Neuron (in vitro differentiated cells): Measurements from ENCODE around the gene GLIS1.

Experiments used
- H2AFZ ChIP-seq: one replicate; pipeline ENCODE4 v1.6.1; 2013; ENCODE audit warnings: low read depth, mild to moderate bottlenecking, inconsistent platforms, low read length, moderate library complexity
- H3K27me3 ChIP-seq: one replicate; pipeline ENCODE4 v1.6.1; 2013; ENCODE audit warnings: low read length; ENCODE audit not compliant: insufficient read depth
- H3K36me3 ChIP-seq: one replicate; pipeline ENCODE4 v1.6.1; 2013; ENCODE audit warnings: low read length; ENCODE audit not compliant: insufficient read depth
- H3K4me1 ChIP-seq: one replicate; pipeline ENCODE4 v1.6.1; 2013; ENCODE audit warnings: low read length; ENCODE audit not compliant: insufficient read depth
- H3K4me3 ChIP-seq: 2 replicates; pipeline ENCODE4 v1.5.1; 2013; ENCODE audit warnings: mild to moderate bottlenecking, low read length, moderate library complexity
- H3K9me3 ChIP-seq: one replicate; pipeline ENCODE4 v1.6.1; 2013; ENCODE audit warnings: low read length

Gene GLIS1

DNA sequence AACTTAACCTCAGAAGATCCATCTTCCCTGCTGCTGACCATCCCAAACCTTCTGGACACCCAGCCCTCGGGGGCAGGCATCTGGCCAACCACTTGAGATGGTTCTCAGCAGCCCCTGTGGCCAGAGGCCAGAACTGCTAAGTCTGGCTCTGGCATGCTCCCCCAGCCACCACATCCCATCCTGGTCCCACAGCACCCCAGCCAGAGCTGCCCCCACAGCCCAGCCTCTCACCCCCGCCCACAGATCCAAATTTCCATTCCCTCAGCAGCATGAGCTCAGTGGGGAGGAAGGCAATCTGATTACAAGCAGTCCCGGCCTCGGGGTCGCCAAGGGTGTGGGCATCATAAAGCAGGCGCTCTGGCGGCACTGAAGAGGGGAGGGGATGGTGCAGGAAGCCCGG lies 45.6 kb downstream of the GLIS1 start:
- Histone ChIP-seq H3K27me3 (peaks cover 7% of the 10 kb centered on the region), H3K36me3 (no peaks in the 10 kb centered on the region), H3K4me1 (no peaks in the 10 kb centered on the region), H2AFZ (no peak overlapping the region), H3K9me3 (no peaks in the 10 kb centered on the region), H3K4me3 (no peak overlapping the region)

DNA sequence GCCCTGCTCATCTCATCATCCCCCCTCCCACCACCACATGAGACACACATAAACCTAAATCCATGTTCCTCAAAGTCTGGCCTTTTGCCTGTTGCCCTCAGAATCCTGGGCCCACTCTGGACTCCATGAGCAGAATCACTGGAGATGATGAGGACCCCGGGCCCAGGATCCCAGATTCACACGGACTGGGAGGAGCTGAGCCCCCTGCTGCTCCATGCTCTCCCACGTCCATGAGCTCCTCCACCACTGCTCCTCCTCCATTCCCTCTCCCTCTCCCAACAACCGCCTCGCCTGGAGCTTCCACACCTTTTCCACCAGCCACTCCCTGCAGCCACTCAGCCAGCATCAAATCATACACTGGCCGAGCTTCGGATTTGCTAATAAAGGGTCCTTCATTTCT lies 47.6 kb downstream of the GLIS1 start:
- Histone ChIP-seq H3K4me1 (no peaks in the 10 kb centered on the region), H3K4me3 (no peak overlapping the region), H3K9me3 (no peaks in the 10 kb centered on the region), H3K36me3 (no peaks in the 10 kb centered on the region), H2AFZ (no peak overlapping the region), H3K27me3 (peaks cover 10% of the 10 kb centered on the region)

DNA sequence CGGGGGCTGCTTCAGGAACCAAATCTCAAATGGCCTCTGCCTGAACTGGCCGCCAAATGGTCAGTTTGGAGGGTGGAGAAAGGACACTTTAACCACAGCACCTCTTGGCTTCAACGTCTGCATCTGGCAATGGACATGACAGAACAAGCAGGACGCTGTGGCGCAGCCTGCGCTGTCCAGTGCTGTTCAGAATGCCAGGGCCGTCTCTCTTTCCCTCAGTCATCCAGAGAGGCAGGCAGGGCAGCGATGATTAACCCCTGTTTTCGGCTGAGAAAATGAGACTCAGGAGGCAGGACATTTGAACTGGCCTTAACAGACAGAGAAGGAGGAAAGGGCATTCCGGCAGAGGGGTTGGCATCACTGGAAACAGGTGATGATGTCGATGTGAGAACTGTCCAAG lies 48.6 kb downstream of the GLIS1 start:
- H3K36me3 ChIP-seq, result no peaks in the 10 kb centered on the region
- no peaks in the 10 kb centered on the region for H3K4me1 ChIP-seq
- peaks cover 19% of the 10 kb centered on the region for H3K27me3 ChIP-seq
- no peak overlapping the region for H3K4me3 ChIP-seq
- H2AFZ ChIP-seq, result no peak overlapping the region
- no peaks in the 10 kb centered on the region for H3K9me3 ChIP-seq

DNA sequence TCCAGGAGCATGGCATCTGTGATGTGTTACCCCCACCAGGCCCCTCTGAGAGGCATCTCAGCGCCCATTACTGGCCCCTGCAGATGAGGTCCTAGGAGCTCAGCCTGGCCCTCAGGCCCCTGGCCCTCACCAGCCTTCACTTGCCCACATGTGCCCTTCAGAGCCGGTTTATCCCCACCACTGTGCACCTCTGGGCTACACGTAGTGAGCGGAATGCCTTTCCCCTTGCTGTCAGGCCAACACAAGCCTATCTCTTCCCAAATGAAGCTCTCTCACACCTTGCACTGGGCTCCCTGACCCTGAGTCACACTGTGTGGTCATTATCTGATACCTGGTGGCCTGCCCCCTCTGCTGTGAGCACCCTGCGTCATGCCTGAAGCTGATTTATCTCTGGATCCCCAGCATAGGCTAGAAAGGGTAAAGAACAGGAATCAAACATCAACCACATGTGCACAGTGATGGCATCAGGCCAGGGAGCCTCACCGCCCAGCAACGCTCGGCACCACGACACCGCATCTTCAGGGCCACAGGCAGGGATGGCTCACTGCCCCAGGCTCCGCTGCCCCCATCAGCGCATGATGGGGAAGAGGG lies 49.1 kb downstream of the GLIS1 start:
- no peaks in the 10 kb centered on the region for H3K9me3 ChIP-seq
- H2AFZ ChIP-seq, result no peak overlapping the region
- no peaks in the 10 kb centered on the region for H3K36me3 ChIP-seq
- H3K27me3 ChIP-seq, result peaks cover 23% of the 10 kb centered on the region
- no peaks in the 10 kb centered on the region for H3K4me1 ChIP-seq
- no peak overlapping the region for H3K4me3 ChIP-seq

DNA sequence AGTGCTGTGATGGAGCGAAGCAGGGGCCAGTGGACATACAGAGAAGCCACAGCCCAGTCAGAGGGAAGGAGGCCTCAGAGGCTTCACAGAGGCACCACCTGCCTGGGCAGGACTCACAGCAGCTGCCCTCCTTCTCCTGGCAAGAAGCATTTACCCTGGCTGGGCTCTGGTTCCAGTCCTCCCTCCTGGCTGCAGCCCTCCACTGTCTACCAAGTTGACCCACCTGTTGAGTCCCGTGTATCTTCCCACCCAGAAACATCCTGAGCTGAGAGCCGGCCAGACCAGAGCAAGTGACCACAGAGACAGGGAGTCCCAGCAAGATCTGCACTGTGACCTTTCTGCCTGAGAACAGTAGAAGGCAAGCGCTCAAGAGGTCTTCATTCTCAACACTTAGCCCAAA lies 49.7 kb downstream of the GLIS1 start:
- H3K27me3 ChIP-seq, result peaks cover 28% of the 10 kb centered on the region
- no peaks in the 10 kb centered on the region for H3K4me1 ChIP-seq
- H2AFZ ChIP-seq, result no peak overlapping the region
- no peak overlapping the region for H3K4me3 ChIP-seq
- H3K9me3 ChIP-seq, result no peaks in the 10 kb centered on the region
- no peaks in the 10 kb centered on the region for H3K36me3 ChIP-seq

DNA sequence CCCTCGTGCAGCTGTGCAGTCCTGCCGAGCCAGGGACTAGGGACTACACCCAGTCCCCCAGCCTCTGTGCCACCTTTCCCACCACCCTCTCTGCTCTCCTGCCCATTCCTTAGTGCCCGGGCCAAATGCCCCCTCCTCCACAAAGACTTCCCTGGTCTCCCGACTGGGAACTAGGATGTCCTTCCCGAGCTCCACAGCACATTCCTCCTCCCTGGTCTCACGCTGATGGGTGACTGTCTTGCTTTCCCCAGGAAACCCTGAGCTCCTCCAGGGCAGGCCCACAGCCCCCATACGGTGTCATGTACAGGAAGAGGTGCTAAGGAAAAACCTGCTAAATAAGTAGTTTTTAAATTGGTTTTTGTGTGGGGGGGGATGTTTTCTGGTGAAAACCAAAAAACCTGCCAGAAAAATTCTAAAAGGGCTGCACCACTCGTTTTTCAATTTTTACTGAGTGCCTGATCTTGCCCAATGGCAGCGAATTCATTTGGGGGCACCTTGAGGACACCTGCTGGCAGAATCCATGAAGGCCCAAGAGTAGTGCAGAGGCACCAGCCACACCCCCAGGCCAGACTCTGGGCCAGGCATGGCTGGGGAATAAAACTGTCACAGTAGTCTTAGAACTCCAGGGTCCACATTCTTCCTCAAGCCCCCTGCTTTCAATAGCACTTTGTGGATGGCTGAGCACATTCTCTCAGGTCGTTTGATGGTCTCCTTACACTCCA lies 50.4 kb downstream of the GLIS1 start:
- H2AFZ ChIP-seq, result no peak overlapping the region
- H3K9me3 ChIP-seq, result no peaks in the 10 kb centered on the region
- no peaks in the 10 kb centered on the region for H3K4me1 ChIP-seq
- no peak overlapping the region for H3K4me3 ChIP-seq
- no peaks in the 10 kb centered on the region for H3K36me3 ChIP-seq
- peaks cover 30% of the 10 kb centered on the region for H3K27me3 ChIP-seq

DNA sequence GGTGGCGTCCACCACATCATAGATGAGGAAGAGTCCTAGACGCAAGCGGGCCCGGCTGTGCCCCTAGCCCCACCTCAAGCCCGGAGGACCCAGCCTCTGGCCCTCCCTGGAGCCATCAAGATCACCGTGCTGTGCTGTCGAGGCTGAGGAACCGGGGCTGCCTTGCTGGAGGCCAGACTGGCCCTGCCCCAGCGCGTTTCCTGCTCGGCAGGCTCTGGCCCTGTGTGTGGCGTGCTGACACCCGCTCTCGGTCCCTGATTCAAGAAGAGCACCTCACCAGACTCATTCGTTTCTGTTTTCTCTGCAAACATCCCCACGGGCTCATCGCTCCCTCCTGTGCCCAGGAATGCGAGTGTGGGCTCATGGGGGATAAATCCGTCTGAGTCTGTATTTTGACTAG lies 51.1 kb downstream of the GLIS1 start:
- Histone ChIP-seq H3K4me1 (no peaks in the 10 kb centered on the region), H3K4me3 (no peak overlapping the region), H3K36me3 (no peaks in the 10 kb centered on the region), H3K27me3 (peaks cover 34% of the 10 kb centered on the region), H3K9me3 (no peaks in the 10 kb centered on the region), H2AFZ (no peak overlapping the region)

DNA sequence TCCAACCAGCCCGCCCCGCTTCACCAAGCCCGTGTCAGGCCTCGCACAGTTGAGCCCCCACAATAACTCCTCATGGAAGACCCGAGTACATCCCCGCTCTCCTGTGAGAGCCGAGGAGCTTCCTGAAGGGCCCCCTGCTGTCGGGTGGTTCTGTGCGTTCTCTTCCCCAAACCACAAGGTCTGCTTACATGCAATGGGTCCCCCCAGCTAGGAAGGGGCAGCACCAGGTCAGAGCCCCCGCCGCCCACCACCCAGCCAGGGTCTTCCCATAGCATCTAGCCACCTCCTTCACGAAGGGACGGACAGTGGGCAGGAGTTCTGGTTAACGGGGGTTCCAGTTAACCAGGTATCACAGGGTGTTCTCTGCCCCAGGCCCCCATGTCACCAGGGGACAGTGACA lies 51.5 kb downstream of the GLIS1 start:
- peaks cover 34% of the 10 kb centered on the region for H3K27me3 ChIP-seq
- no peaks in the 10 kb centered on the region for H3K9me3 ChIP-seq
- H2AFZ ChIP-seq, result no peak overlapping the region
- H3K4me1 ChIP-seq, result no peaks in the 10 kb centered on the region
- no peak overlapping the region for H3K4me3 ChIP-seq
- H3K36me3 ChIP-seq, result no peaks in the 10 kb centered on the region

DNA sequence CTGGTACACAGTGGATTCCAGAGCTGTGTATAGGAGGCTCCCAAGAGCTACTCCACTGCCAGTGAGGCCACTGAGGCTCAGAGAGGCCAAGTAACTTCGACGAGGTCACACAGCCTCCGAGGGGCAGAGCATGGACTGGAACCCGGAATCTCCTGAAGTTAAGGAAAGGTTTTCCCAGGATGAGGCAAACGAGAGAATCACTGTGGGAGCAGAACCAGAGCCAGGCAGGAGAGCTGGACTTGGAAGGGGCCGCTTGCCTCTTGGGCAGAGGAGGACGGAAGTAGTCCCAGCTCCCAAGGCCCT lies 52.0 kb downstream of the GLIS1 start:
- Histone ChIP-seq H3K9me3 (no peaks in the 10 kb centered on the region), H3K4me1 (no peaks in the 10 kb centered on the region), H3K27me3 (peaks cover 38% of the 10 kb centered on the region), H2AFZ (no peak overlapping the region), H3K4me3 (no peak overlapping the region), H3K36me3 (no peaks in the 10 kb centered on the region)

DNA sequence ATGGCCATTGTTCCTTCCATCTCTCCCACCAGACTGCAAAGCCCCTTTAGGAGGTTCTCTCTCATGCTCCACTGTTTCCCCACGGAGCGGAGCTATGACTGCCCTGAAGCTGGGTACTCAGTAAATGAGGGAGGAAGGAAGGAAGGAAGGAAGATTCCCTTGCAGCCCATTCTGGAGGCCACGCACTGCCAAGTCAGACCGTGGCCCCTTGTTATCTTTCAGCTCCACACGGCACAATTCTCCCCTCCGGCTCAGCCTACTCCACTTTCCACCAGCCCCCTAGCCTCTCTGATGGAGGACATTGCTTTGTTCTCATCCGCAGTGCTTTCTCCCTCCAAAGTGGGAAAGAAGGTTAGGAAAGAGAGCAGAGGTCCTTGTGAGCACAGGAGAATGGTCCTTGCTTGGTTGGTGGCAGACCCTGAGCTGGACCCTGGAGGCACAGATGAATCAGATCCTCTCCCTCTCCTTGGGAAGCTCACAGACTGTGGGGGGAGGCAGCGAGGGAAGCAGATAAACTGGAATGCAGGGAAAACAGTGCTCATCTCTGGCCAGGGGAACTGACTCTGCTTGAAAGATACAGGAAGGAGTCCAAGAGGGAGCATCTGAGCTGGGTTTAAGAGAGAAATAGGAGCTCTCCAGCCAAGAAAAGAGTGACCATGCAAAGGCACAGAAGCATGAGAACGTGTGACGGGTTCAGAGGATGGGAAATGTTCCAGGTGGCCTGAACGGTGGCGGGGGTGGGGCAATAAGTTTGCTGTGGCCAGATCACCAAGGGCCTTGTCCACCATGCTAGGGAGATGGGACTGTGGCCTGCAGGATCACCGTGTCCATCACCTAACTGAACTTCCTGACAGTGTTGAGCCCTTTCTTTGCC lies 52.6 kb downstream of the GLIS1 start:
- H3K9me3 ChIP-seq, result no peaks in the 10 kb centered on the region
- H3K36me3 ChIP-seq, result no peaks in the 10 kb centered on the region
- no peaks in the 10 kb centered on the region for H3K4me1 ChIP-seq
- H3K27me3 ChIP-seq, result peaks cover 44% of the 10 kb centered on the region
- H3K4me3 ChIP-seq, result no peak overlapping the region
- H2AFZ ChIP-seq, result no peak overlapping the region

DNA sequence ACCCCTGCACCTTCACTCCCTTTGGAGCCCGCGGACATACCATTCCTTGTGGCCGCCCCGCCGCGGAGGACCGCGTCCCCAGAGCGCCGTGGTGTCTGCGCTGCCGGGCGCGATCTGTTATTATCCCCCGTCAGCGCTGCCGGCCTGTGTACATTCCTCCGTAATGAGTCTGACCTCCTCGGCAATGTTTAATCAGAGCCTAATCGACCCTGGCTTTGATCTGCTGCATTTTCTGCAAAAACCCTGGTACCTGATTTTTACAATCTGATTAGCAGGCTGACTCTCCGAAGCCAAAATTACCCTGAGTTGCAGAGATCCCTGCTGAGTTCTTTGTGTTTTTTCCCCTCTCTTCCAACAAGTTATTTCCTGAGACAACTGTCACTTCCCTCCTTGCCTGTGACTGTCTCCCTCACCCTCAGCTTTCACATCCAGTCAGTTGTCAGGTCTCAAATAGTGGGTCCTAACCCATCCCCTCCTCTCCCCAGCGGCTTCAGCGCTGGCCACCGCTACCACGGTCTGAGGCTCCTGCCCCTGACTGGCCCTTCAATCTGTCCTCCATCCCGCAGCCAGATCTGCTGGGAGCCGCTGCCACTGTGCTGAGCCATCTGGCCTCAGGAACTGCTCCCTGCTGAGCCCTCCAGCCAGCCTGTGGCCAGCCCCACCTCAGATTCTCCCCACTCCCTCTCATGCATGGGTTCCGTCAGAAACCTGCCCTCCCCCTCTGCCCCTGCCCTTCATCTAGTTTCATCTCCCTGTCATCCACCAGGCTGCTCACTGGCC lies 53.5 kb downstream of the GLIS1 start:
- peaks cover 44% of the 10 kb centered on the region for H3K27me3 ChIP-seq
- H2AFZ ChIP-seq, result no peak overlapping the region
- H3K4me3 ChIP-seq, result no peak overlapping the region
- H3K36me3 ChIP-seq, result no peaks in the 10 kb centered on the region
- H3K4me1 ChIP-seq, result no peaks in the 10 kb centered on the region
- no peaks in the 10 kb centered on the region for H3K9me3 ChIP-seq

DNA sequence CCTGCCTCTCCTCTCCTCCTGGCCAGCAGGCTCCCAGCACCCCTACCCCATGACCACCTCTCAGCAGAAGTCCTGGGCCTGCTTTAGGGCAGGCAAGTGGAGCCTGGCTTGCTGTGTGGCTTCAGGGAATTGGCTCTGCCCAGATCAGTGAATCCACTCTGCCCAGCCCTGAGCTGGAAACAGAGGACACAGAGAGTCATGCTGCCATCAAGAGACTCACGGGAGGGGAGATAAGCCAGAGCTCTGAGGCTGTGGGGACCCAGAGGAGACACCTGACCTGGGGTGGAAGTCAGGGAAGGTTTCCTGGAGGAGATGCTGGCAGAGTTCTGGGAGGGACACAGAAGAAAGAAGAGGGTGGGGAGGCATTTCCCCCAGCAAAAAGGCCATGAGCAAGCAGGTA lies 54.2 kb downstream of the GLIS1 start:
- H3K4me3 ChIP-seq, result no peak overlapping the region
- peaks cover 50% of the 10 kb centered on the region for H3K27me3 ChIP-seq
- no peak overlapping the region for H2AFZ ChIP-seq
- H3K9me3 ChIP-seq, result no peaks in the 10 kb centered on the region
- no peaks in the 10 kb centered on the region for H3K36me3 ChIP-seq
- no peaks in the 10 kb centered on the region for H3K4me1 ChIP-seq
